Progenitor cell of endocrine pancreas (in vitro differentiated cells): ENCODE measurements around the gene RHD. TPM values are rescaled to one million over a fixed set of nuclear protein-coding genes. Genes with fewer than 3 reads are reported as not detected.
A peak's percentile ranks its signal among the peaks of the same experiment; 100 is the strongest.
"Not testable (repeated sequence)": the region's sequence is repeated elsewhere in the genome, so short reads cannot be mapped to it uniquely, and the experiment has no call there.

Source experiments
- DNase-seq: peaks from one replicate; pipeline ENCODE4 v3.0.0; 2021; ENCODE audit warnings: low spot score; ENCODE audit not compliant: unreplicated experiment
- H3K27ac Mint-ChIP-seq: 2 replicates; pipeline ENCODE4 v1.8.0; 2021; ENCODE audit warnings: mild to moderate bottlenecking, moderate library complexity, mixed read lengths
- H3K27me3 Mint-ChIP-seq: 2 replicates; pipeline ENCODE4 v1.8.0; 2021; ENCODE audit warnings: mixed read lengths
- H3K36me3 Mint-ChIP-seq: 2 replicates; pipeline ENCODE4 v1.8.0; 2022; ENCODE audit warnings: mixed read lengths; ENCODE audit not compliant: insufficient read depth
- H3K4me1 Mint-ChIP-seq: 2 replicates; pipeline ENCODE4 v1.8.0; 2021; ENCODE audit warnings: low read depth, mixed read lengths
- H3K4me3 Mint-ChIP-seq: 2 replicates; pipeline ENCODE4 v1.8.0; 2021; ENCODE audit warnings: low read depth, mild to moderate bottlenecking, moderate library complexity, mixed read lengths
- H3K9me3 Mint-ChIP-seq: 2 replicates; pipeline ENCODE4 v1.8.0; 2021; ENCODE audit warnings: low read depth, mixed read lengths
- CTCF ChIP-seq: fragments of 200-600 bp; sonication (generic); IDR thresholded peaks from one replicate; pipeline ENCODE4 v1.5.0; 2021; ENCODE audit warnings: antibody characterized with exemption, mild to moderate bottlenecking; ENCODE audit not compliant: unreplicated experiment
- total RNA-seq: library from RNA; stranded (reverse); gene quantifications from 2 replicates; pipeline ENCODE4 v1.2.1, GENCODE V29; 2021

RHD gene
- total RNA-seq, 1 donor from 2014 or later, result not detected

GRCh38 chr1:25277295-25277694, 5.0 kb downstream of the RHD start:
- H3K27me3 Mint-ChIP-seq, H3K4me1 Mint-ChIP-seq, H3K36me3 Mint-ChIP-seq, H3K4me3 Mint-ChIP-seq, DNase-seq, H3K27ac Mint-ChIP-seq, H3K9me3 Mint-ChIP-seq: not testable (repeated sequence)

- DNase-seq, H3K4me1 Mint-ChIP-seq, H3K27me3 Mint-ChIP-seq, H3K36me3 Mint-ChIP-seq, H3K9me3 Mint-ChIP-seq, H3K4me3 Mint-ChIP-seq, H3K27ac Mint-ChIP-seq: not testable (repeated sequence)
Observed at GRCh38 chr1:25278358-25278757, 6.0 kb downstream of the RHD start.

- H3K27me3 Mint-ChIP-seq, H3K4me1 Mint-ChIP-seq, H3K27ac Mint-ChIP-seq, H3K4me3 Mint-ChIP-seq, H3K36me3 Mint-ChIP-seq, H3K9me3 Mint-ChIP-seq, DNase-seq: not testable (repeated sequence)
Observed at GRCh38 chr1:25278790-25279189, 6.5 kb downstream of the RHD start.

GRCh38 chr1:25279693-25280111, 7.4 kb downstream of the RHD start:
- H3K4me1 Mint-ChIP-seq, result not testable (repeated sequence)

GRCh38 chr1:25285862-25286261, 13.6 kb downstream of the RHD start:
- H3K4me1 Mint-ChIP-seq, H3K36me3 Mint-ChIP-seq, H3K4me3 Mint-ChIP-seq, H3K27me3 Mint-ChIP-seq, H3K27ac Mint-ChIP-seq, DNase-seq, H3K9me3 Mint-ChIP-seq: not testable (repeated sequence)

More at GRCh38 chr1:25279693-25280111, 7.4 kb downstream of the RHD start:
- not testable (repeated sequence) for H3K27ac Mint-ChIP-seq, H3K9me3 Mint-ChIP-seq, DNase-seq, H3K36me3 Mint-ChIP-seq, H3K4me3 Mint-ChIP-seq, H3K27me3 Mint-ChIP-seq

- not testable (repeated sequence) for H3K27me3 Mint-ChIP-seq
Observed at GRCh38 chr1:25287164-25287563, 14.9 kb downstream of the RHD start.

GRCh38 chr1:25288573-25289101, 16.3 kb downstream of the RHD start:
- not testable (repeated sequence) for H3K4me3 Mint-ChIP-seq, H3K27ac Mint-ChIP-seq, H3K27me3 Mint-ChIP-seq, H3K4me1 Mint-ChIP-seq, H3K36me3 Mint-ChIP-seq, DNase-seq, H3K9me3 Mint-ChIP-seq

More at GRCh38 chr1:25287164-25287563, 14.9 kb downstream of the RHD start:
- not testable (repeated sequence) for H3K27ac Mint-ChIP-seq, H3K9me3 Mint-ChIP-seq, H3K4me1 Mint-ChIP-seq, H3K4me3 Mint-ChIP-seq, DNase-seq, H3K36me3 Mint-ChIP-seq

- DNase-seq, H3K9me3 Mint-ChIP-seq, H3K4me1 Mint-ChIP-seq, H3K27ac Mint-ChIP-seq, H3K4me3 Mint-ChIP-seq, H3K36me3 Mint-ChIP-seq, H3K27me3 Mint-ChIP-seq: not testable (repeated sequence)
- TF ChIP-seq CTCF, result peak; percentile 14
Observed at GRCh38 chr1:25290043-25290442, 17.7 kb downstream of the RHD start.

- H3K27me3 Mint-ChIP-seq, H3K27ac Mint-ChIP-seq, H3K4me1 Mint-ChIP-seq, H3K36me3 Mint-ChIP-seq, H3K9me3 Mint-ChIP-seq, H3K4me3 Mint-ChIP-seq, DNase-seq: not testable (repeated sequence)
Observed at GRCh38 chr1:25293426-25293825, 21.1 kb downstream of the RHD start.

GRCh38 chr1:25294889-25295826, 22.8 kb downstream of the RHD start:
- H3K4me1 Mint-ChIP-seq, H3K27me3 Mint-ChIP-seq, H3K36me3 Mint-ChIP-seq, H3K9me3 Mint-ChIP-seq, DNase-seq, H3K4me3 Mint-ChIP-seq, H3K27ac Mint-ChIP-seq: not testable (repeated sequence)

- not testable (repeated sequence) for H3K36me3 Mint-ChIP-seq, H3K27ac Mint-ChIP-seq, H3K4me3 Mint-ChIP-seq, H3K9me3 Mint-ChIP-seq, H3K27me3 Mint-ChIP-seq, H3K4me1 Mint-ChIP-seq, DNase-seq
Observed at GRCh38 chr1:25296501-25296900, 24.2 kb downstream of the RHD start.

- H3K4me3 Mint-ChIP-seq, H3K27me3 Mint-ChIP-seq, H3K4me1 Mint-ChIP-seq, H3K27ac Mint-ChIP-seq, DNase-seq, H3K9me3 Mint-ChIP-seq, H3K36me3 Mint-ChIP-seq: not testable (repeated sequence)
Observed at GRCh38 chr1:25300729-25301128, 28.4 kb downstream of the RHD start.
